GM23248 (cell line): ENCODE measurements around the gene DISP2.

Source experiments
- EZH2 ChIP-seq: fragments of 200-600 bp; sonication (generic); IDR thresholded peaks from 2 replicates; pipeline ENCODE4 v1.6.1; 2018; ENCODE audit warnings: antibody characterized with exemption, mild to moderate bottlenecking; ENCODE audit not compliant: insufficient read depth, poor library complexity, severe bottlenecking
- EZH2phosphoT487 ChIP-seq: fragments of 200-600 bp; sonication (generic); IDR thresholded peaks from 2 replicates; pipeline ENCODE4 v1.6.1; 2018; ENCODE audit warnings: antibody characterized with exemption, moderate library complexity, mild to moderate bottlenecking, low read depth; ENCODE audit not compliant: insufficient read depth

- TF ChIP-seq EZH2phosphoT487 (no peak), EZH2 (no peak)
Measured at GRCh38 chr15:40328176-40328575, 29.8 kb upstream of the DISP2 start.
